Esophagus muscularis mucosa (tissue), 4 donors: ENCODE measurements around the gene AKAP8. TPM values are rescaled to one million over a fixed set of nuclear protein-coding genes. Genes with fewer than 3 reads are reported as not detected.

Experiments used
- DNase-seq: peaks from one replicate; pipeline ENCODE4 v3.0.0-alpha.2; 2017; ENCODE audit errors: extremely low spot score
- H3K27ac ChIP-seq, 4 donors: fragments of 200-600 bp; sonication (generic); replicated peaks in 1 of 4; 1 replicate in 3 of 4; 2 replicates in 1 of 4; pipeline ENCODE4 v1.5.1; 2016 to 2019; ENCODE audit warnings: mild to moderate bottlenecking in 1 of 4
- H3K27me3 ChIP-seq, 4 donors: fragments of 200-600 bp; sonication (generic); one replicate each; pipeline versions ENCODE4 v1.5.1 to v1.6.0; 2016 to 2019
- H3K36me3 ChIP-seq, 4 donors: fragments of 200-600 bp; sonication (generic); one replicate each; pipeline ENCODE4 v1.5.1; 2016 to 2019
- H3K4me1 ChIP-seq, 4 donors: fragments of 200-600 bp; sonication (generic); one replicate each; pipeline ENCODE4 v1.5.1; 2016 to 2019
- H3K4me3 ChIP-seq, 4 donors: fragments of 200-600 bp; sonication (generic); 1 replicate in 2 of 4; 2 replicates in 2 of 4; pipeline ENCODE4 v1.5.1; 2016 to 2019; ENCODE audit warnings: mild to moderate bottlenecking in 4 of 4, moderate library complexity in 1 of 4
- H3K9me3 ChIP-seq, 4 donors: fragments of 200-600 bp; sonication (generic); 1 replicate in 3 of 4; 2 replicates in 1 of 4; pipeline ENCODE4 v1.5.1; 2016 to 2019
- EP300 ChIP-seq: sonication (generic); formaldehyde crosslinking; IDR thresholded peaks from one replicate; pipeline ENCODE4 v1.6.1; 2017; ENCODE audit warnings: antibody characterized with exemption
- POLR2A ChIP-seq: fragments of 450-650 bp; IDR thresholded peaks from one replicate; pipeline ENCODE4 v1.6.1; 2017; ENCODE audit warnings: antibody characterized with exemption, moderate library complexity, mild to moderate bottlenecking, low read depth
- POLR2AphosphoS5 ChIP-seq, 2 donors: sonication (generic); formaldehyde crosslinking; IDR thresholded peaks; one replicate each; pipeline ENCODE4 v1.6.1; 2017; ENCODE audit warnings: antibody characterized with exemption in 2 of 2
- WGBS: methylation state at CpG from one replicate; pipeline ENCODE4 v1.1.5; 2018; 5-methylcytosine and 5-hydroxymethylcytosine counted together
- intact Hi-C: fragments of 100-400 bp; cut with DNase I; formaldehyde crosslinking; loops from one replicate; pipeline ENCODE4 v1.15.1; 2023
- total RNA-seq, 4 donors: library from RNA; depleted of rRNA; stranded (reverse); fragments of >200 nt; gene quantifications; one replicate each; pipeline versions ENCODE4 v1.1.0 to v1.2.1, GENCODE V29; 2016
- TF ChIP-seq, protein P1 (sequence below), 3 experiments: fragments of 200-600 bp in 2 of 3; fragments of 450-650 bp in 1 of 3; sonication (generic) in 2 of 3; IDR thresholded peaks; one replicate each; pipeline ENCODE4 v1.5.1; 2017 to 2019; ENCODE audit warnings: antibody characterized with exemption in 3 of 3, mild to moderate bottlenecking in 2 of 3, moderate library complexity in 1 of 3

The AKAP8 gene
- total RNA-seq, 4 donors from 2014 or later: 25.2 to 34.3 (median 29.6) TPM

DNA sequence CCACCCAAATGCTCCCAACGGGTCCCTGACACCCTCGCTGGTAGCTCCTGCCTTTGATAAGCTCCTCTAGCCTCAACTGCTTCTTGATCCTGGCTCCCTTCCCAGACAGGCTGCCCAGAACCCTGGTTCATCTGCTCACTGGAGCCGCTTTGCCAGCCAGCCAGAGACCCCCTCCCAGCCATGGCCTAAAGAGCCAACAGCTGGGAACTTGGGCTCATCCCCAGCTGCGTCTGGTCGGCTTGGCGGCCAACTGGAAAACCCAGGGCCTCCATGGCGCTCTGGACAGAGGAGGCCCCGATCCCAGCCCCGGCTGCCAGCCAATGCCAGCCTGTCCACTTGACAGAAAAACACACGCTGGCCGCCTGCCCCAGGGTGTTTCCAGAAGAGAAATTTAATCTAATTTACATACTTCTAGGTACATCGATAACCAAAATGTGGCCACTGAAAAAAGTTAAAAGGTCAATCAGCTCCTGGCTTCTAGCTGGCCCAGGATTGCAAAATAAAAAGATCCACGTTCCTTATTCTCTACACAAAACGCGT is 42.2 kb upstream of the AKAP8 start:
- Histone ChIP-seq H3K9me3 (peaks cover 0 to 6% (median 2%) of the 10 kb centered on the region in 4 donors), H3K27me3 (no peaks in the 10 kb centered on the region), H3K36me3 (peaks cover 35 to 52% (median 49%) of the 10 kb centered on the region in 4 donors), H3K4me1 (peaks cover 21 to 25% (median 22%) of the 10 kb centered on the region in 4 donors), H3K27ac (peak overlapping the region in 2 of 4 donors; percentile 10 to 46), H3K4me3 (no peak overlapping the region)
- no peak for TF ChIP-seq EP300
- TF ChIP-seq POLR2A: no peak
- TF ChIP-seq, protein P1, sequence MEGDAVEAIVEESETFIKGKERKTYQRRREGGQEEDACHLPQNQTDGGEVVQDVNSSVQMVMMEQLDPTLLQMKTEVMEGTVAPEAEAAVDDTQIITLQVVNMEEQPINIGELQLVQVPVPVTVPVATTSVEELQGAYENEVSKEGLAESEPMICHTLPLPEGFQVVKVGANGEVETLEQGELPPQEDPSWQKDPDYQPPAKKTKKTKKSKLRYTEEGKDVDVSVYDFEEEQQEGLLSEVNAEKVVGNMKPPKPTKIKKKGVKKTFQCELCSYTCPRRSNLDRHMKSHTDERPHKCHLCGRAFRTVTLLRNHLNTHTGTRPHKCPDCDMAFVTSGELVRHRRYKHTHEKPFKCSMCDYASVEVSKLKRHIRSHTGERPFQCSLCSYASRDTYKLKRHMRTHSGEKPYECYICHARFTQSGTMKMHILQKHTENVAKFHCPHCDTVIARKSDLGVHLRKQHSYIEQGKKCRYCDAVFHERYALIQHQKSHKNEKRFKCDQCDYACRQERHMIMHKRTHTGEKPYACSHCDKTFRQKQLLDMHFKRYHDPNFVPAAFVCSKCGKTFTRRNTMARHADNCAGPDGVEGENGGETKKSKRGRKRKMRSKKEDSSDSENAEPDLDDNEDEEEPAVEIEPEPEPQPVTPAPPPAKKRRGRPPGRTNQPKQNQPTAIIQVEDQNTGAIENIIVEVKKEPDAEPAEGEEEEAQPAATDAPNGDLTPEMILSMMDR (IDR thresholded peaks at IDR 0.05): no peak
- intact Hi-C loops: no loop called here
- whole genome bisulfite sequencing: 59% methylated on average over 9 of the region's 15 CpGs
- no peak for DNase-seq

DNA sequence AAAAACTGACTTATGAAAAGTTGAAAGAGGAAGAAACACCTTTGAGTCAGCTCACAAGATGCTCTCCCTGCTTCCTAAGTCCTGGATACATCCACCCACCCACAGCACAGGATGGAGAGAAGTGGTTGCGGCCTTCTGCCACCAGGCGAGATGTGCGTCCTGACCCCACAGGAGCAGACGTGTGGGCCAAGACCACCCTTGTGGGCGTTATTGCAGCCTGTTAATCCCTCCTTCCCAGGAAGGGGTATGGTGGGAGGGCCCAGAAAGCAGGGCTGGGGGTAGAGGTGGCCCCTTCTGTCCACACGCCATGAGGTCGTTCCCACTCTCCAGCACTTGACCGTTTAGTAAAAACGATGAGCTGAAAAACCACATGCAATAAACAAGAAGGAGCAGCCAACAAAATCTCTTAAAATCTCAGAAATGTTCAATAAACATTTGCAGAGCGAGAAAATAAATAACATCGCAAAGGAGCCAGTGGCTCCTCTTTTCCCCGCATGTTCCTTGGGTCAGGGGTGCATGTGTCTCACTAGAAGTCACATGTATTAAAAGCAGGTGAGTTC is 41.6 kb upstream of the AKAP8 start:
- Histone ChIP-seq H3K36me3 (peaks cover 34 to 47% (median 43%) of the 10 kb centered on the region in 4 donors), H3K27ac (no peak overlapping the region), H3K9me3 (peaks cover 0 to 6% (median 2%) of the 10 kb centered on the region in 4 donors), H3K4me1 (peaks cover 27 to 31% (median 28%) of the 10 kb centered on the region in 4 donors), H3K4me3 (no peak overlapping the region), H3K27me3 (no peaks in the 10 kb centered on the region)
- DNase-seq: no peak
- intact Hi-C loops: no loop called here
- no peak for TF ChIP-seq EP300
- no peak for TF ChIP-seq POLR2AphosphoS5 (IDR thresholded peaks at IDR 0.05)
- no peak for TF ChIP-seq POLR2A
- TF ChIP-seq, protein P1 (IDR thresholded peaks at IDR 0.05): no peak
- 74% methylated on average over 12 of the region's 12 CpGs for WGBS

DNA sequence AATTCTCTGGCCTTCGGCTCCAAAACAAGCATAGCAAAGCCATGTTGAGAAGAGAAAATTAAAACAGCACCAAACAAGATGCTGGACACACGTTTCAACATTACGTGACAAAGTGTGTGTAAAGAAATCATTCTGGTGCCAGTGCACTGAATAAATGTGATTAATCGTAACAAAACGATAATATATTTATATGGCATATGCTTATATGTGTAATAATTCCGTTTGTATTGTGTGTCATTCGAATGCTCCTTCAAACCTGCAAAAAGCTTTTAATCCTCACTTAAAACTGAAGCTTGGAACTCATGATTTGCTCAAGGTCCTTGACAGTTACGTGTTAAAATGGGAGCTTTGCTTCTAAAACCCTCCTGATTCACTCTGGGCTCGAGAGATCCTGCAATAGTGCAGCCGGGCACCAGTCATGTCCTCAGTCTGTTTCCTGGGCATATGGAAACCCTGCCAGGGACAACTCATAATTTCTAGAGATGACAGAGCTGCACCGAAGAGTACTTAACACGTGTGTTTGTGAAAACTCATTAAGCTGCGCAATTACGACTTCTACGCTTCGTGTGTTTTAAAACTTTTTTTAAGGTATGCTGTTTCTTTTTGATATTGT is 39.9 kb upstream of the AKAP8 start:
- Histone ChIP-seq H3K27me3 (no peaks in the 10 kb centered on the region), H3K27ac (peak overlapping the region; percentile 63 to 95 (median 90)), H3K9me3 (peaks cover 0 to 6% (median 2%) of the 10 kb centered on the region in 4 donors), H3K36me3 (peaks cover 25 to 36% (median 30%) of the 10 kb centered on the region in 4 donors), H3K4me1 (peaks cover 34 to 46% (median 43%) of the 10 kb centered on the region in 4 donors), H3K4me3 (peak overlapping the region; percentile 93 to 97 (median 96))
- intact Hi-C loops: no loop called here
- TF ChIP-seq, protein P1 (IDR thresholded peaks at IDR 0.05): no peak
- no peak for TF ChIP-seq EP300
- TF ChIP-seq POLR2A: no peak
- no peak for TF ChIP-seq POLR2AphosphoS5 (IDR thresholded peaks at IDR 0.05)
- 23% methylated on average over 16 of the region's 16 CpGs for WGBS
- no peak for DNase-seq

DNA sequence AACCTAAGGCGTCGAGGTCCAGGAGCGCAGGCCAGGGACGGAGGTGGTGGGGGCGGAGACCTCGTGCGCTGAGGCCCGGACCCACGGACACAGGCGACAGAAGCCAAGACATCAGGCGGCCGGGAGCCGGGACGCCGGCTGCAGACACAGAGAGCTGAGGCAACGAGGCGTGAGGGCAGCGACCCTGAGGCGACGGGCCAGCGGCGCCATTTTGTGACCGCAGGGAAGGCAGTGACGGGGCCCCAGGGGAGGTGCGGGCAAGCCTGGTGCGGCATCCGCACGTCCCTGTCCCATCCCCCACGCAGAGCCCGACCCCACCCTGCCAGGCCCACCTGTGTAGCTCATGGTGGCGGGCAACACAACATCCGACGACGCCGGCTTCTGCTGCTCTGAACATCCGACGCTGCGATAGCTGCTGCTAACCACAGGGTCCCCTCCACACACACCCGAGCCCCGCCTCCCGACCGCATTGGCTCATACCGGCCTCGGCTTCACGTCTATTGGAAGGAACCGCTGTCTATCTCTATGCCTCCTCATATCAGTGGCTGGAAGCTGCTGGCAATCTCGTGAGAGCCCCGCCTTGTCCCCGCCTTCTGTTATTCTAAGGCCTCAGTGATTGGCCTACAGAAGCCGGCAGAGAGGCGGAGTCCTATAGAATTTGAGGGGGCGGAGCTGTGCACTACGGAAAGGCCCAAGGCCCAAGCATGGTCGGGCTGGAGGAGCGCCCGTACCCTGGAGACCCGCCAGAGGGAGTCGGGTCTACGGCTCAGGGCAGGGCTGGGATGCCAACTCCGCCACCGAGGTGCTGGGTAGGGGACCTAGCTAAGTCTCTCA is 39.2 kb upstream of the AKAP8 start, which contains the start of gene AKAP8L:
TSS of gene AKAP8L (minus strand) at position 410 of the 834 bp plus-strand sequence. CDS start at position 345, 65 bp downstream.
- Histone ChIP-seq H3K36me3 (peaks cover 18 to 29% (median 23%) of the 10 kb centered on the region in 4 donors), H3K9me3 (peaks cover 0 to 6% (median 2%) of the 10 kb centered on the region in 4 donors), H3K27ac (peak within 1 kb of the TSS; percentile 89 to 95 (median 91)), H3K4me3 (peak within 1 kb of the TSS; percentile 93 to 97 (median 96)), H3K4me1 (peaks cover 40 to 53% (median 50%) of the 10 kb centered on the region in 4 donors), H3K27me3 (no peaks in the 10 kb centered on the region)
- TF ChIP-seq POLR2A (peak; percentile 91), EP300 (no peak), POLR2AphosphoS5 (IDR thresholded peaks at IDR 0.05) (peak; percentile 90 to 98)
- TF ChIP-seq, protein P1 (IDR thresholded peaks at IDR 0.05): peak; percentile 25 to 61 (median 57)
- WGBS: 1% methylated on average over 15 of the region's 61 CpGs
- intact Hi-C loops: no loop called here
- peak; percentile 100 for DNase-seq
